Breast epithelium (tissue), 4 donors: ENCODE results near the gene DKKL1. TPM values are rescaled to one million over a fixed set of nuclear protein-coding genes. Genes with fewer than 3 reads are reported as not detected.

Experiments used
- DNase-seq, 2 donors: peaks; one replicate each; pipeline ENCODE4 v3.0.0-alpha.2; 2019; ENCODE audit warnings: low spot score in 2 of 2
- H3K27ac ChIP-seq, 2 donors: fragments of 200-600 bp; sonication (generic) in 1 of 2; one replicate each; pipeline ENCODE4 v1.5.1; 2016 to 2019; ENCODE audit warnings: mild to moderate bottlenecking in 1 of 2
- H3K27me3 ChIP-seq, 2 donors: fragments of 200-600 bp; sonication (generic) in 1 of 2; one replicate each; pipeline versions ENCODE4 v1.5.1 to v1.6.0; 2017 to 2019; ENCODE audit warnings: control low read depth in 1 of 2, mild to moderate bottlenecking in 1 of 2
- H3K36me3 ChIP-seq: fragments of 200-600 bp; one replicate; pipeline ENCODE4 v1.5.1; 2019
- H3K4me1 ChIP-seq, 2 donors: fragments of 200-600 bp; sonication (generic); one replicate each; pipeline ENCODE4 v1.5.1; 2016 to 2019; ENCODE audit warnings: control low read depth in 1 of 2
- H3K4me3 ChIP-seq, 3 donors: fragments of 200-600 bp; sonication (generic); 1 replicate in 2 of 3; 2 replicates in 1 of 3; pipeline ENCODE4 v1.5.1; 2016 to 2019; ENCODE audit warnings: mild to moderate bottlenecking in 3 of 3, moderate library complexity in 2 of 3
- H3K9me3 ChIP-seq, 2 donors: fragments of 200-600 bp; sonication (generic) in 1 of 2; one replicate each; pipeline ENCODE4 v1.5.1; 2016 to 2019; ENCODE audit warnings: control low read depth in 1 of 2
- POLR2A ChIP-seq: fragments of 450-650 bp; IDR thresholded peaks from one replicate; pipeline ENCODE4 v1.6.1; 2016; ENCODE audit warnings: antibody characterized with exemption, mild to moderate bottlenecking, moderate library complexity
- POLR2AphosphoS5 ChIP-seq, 3 donors: sonication (generic); formaldehyde crosslinking; IDR thresholded peaks; one replicate each; pipeline ENCODE4 v1.6.1; 2017; ENCODE audit warnings: antibody characterized with exemption in 3 of 3
- intact Hi-C: fragments of 100-400 bp; cut with DNase I; formaldehyde crosslinking; loops from one replicate; pipeline ENCODE4 v1.15.1; 2023; ENCODE audit warnings: low total_unique reads
- total RNA-seq, 3 donors: library from RNA; depleted of rRNA; stranded (reverse); fragments of >200 nt; gene quantifications; one replicate each; pipeline ENCODE4 v1.1.0, GENCODE V29; 2016
- TF ChIP-seq, protein P1 (sequence below), 3 donors: fragments of 450-650 bp; IDR thresholded peaks; one replicate each; pipeline ENCODE4 v1.5.1; 2016 to 2017; ENCODE audit warnings: antibody characterized with exemption in 3 of 3, mild to moderate bottlenecking in 3 of 3, moderate library complexity in 3 of 3

Gene DKKL1
- total RNA-seq, 3 donors from 2014 or later: 0.64 to 1.8 TPM; not detected in 1

- intact Hi-C loops: no loop called here
- Histone ChIP-seq H3K36me3 (no peaks in the 10 kb centered on the region), H3K4me1 (no peaks in the 10 kb centered on the region), H3K27me3 (no peaks in the 10 kb centered on the region), H3K27ac (no peak overlapping the region), H3K4me3 (no peak overlapping the region), H3K9me3 (no peaks in the 10 kb centered on the region)
- TF ChIP-seq POLR2AphosphoS5 (IDR thresholded peaks at IDR 0.05): no peak
- no peak for TF ChIP-seq POLR2A
- TF ChIP-seq, protein P1, sequence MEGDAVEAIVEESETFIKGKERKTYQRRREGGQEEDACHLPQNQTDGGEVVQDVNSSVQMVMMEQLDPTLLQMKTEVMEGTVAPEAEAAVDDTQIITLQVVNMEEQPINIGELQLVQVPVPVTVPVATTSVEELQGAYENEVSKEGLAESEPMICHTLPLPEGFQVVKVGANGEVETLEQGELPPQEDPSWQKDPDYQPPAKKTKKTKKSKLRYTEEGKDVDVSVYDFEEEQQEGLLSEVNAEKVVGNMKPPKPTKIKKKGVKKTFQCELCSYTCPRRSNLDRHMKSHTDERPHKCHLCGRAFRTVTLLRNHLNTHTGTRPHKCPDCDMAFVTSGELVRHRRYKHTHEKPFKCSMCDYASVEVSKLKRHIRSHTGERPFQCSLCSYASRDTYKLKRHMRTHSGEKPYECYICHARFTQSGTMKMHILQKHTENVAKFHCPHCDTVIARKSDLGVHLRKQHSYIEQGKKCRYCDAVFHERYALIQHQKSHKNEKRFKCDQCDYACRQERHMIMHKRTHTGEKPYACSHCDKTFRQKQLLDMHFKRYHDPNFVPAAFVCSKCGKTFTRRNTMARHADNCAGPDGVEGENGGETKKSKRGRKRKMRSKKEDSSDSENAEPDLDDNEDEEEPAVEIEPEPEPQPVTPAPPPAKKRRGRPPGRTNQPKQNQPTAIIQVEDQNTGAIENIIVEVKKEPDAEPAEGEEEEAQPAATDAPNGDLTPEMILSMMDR (IDR thresholded peaks at IDR 0.05): no peak
- DNase-seq: no peak
These were observed 35.3 kb downstream of the DKKL1 start for GRCh38 chr19:49398931-49399330.

GRCh38 chr19:49400029-49400428 is 36.4 kb downstream of the DKKL1 start:
- H3K36me3 ChIP-seq: no peaks in the 10 kb centered on the region
- no peak overlapping the region for H3K27ac ChIP-seq
- no peaks in the 10 kb centered on the region for H3K4me1 ChIP-seq
- H3K27me3 ChIP-seq: no peaks in the 10 kb centered on the region
- intact Hi-C loops: no loop called here
- TF ChIP-seq, protein P1 (IDR thresholded peaks at IDR 0.05): no peak
- TF ChIP-seq POLR2AphosphoS5 (IDR thresholded peaks at IDR 0.05): no peak
- TF ChIP-seq POLR2A: no peak
- H3K4me3 ChIP-seq: no peak overlapping the region
- DNase-seq: no peak
- no peaks in the 10 kb centered on the region for H3K9me3 ChIP-seq

- intact Hi-C loops: no loop called here
- Histone ChIP-seq H3K36me3 (no peaks in the 10 kb centered on the region), H3K4me3 (no peak overlapping the region), H3K4me1 (no peaks in the 10 kb centered on the region), H3K9me3 (no peaks in the 10 kb centered on the region), H3K27me3 (no peaks in the 10 kb centered on the region), H3K27ac (no peak overlapping the region)
- TF ChIP-seq POLR2A: no peak
- no peak for TF ChIP-seq POLR2AphosphoS5 (IDR thresholded peaks at IDR 0.05)
- no peak for DNase-seq
These were observed 39.9 kb downstream of the DKKL1 start for GRCh38 chr19:49403404-49404187.

GRCh38 chr19:49407079-49407478 is 43.4 kb downstream of the DKKL1 start:
- Histone ChIP-seq H3K27ac (no peak overlapping the region), H3K36me3 (no peaks in the 10 kb centered on the region), H3K4me1 (no peaks in the 10 kb centered on the region), H3K9me3 (no peaks in the 10 kb centered on the region), H3K4me3 (no peak overlapping the region), H3K27me3 (no peaks in the 10 kb centered on the region)
- TF ChIP-seq POLR2AphosphoS5 (IDR thresholded peaks at IDR 0.05) (no peak), POLR2A (no peak)
- TF ChIP-seq, protein P1 (IDR thresholded peaks at IDR 0.05): no peak
- intact Hi-C loops: loop anchor here (5.0 kb wide), 1 partner anchor 1165 kb away; no protein-coding TSS in a partner anchor
- no peak for DNase-seq

DNA sequence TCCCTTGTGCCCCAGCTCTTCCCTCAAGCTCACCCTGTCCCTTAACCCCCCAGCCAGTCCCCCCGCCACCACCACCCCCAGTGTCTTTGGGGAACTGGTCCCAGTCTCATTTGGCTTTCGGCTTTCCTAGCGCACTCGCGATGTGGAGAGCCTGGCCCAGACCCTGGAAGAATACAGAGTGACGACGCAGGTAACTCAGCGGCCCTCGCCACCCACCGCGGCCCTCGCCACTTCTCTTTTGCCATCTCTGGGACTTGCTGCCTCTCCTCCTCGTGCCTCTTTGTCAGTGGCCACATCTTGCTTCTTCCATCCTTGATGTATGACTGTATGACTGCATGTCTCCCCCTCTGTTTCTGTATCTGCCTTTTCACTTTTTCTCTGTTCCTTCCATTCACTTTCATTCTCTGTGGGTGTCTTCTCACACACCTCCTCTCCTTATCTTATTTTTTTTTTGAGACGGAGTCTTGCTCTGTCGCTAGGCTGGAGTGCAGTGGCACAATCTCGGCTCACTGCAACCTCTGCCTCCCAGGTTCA is 43.9 kb downstream of the DKKL1 start:
- Histone ChIP-seq H3K4me1 (no peaks in the 10 kb centered on the region), H3K27ac (no peak overlapping the region), H3K36me3 (no peaks in the 10 kb centered on the region), H3K4me3 (no peak overlapping the region), H3K9me3 (no peaks in the 10 kb centered on the region), H3K27me3 (no peaks in the 10 kb centered on the region)
- TF ChIP-seq POLR2A: no peak
- TF ChIP-seq, protein P1 (IDR thresholded peaks at IDR 0.05): no peak
- no peak for TF ChIP-seq POLR2AphosphoS5 (IDR thresholded peaks at IDR 0.05)
- intact Hi-C loops: loop anchor here (5.0 kb wide), 1 partner anchor 1165 kb away; no protein-coding TSS in a partner anchor
- DNase-seq: no peak
